Small intestine (tissue), 7 donors: ENCODE results near the gene SCAMP3. TPM values are rescaled to one million over a fixed set of nuclear protein-coding genes. Genes with fewer than 3 reads are reported as not detected.
A peak's percentile ranks its signal among the peaks of the same experiment; 100 is the strongest.

ENCODE experiments used
- DNase-seq, 2 donors: peaks; one replicate each; pipeline versions ENCODE4 v3.0.0 to v3.0.0-alpha.2; 2013
- FAIRE-seq: peaks from 2 replicates; lab custom pipeline; 2012; peaks lifted over from hg19 to GRCh38; lab: Jason Lieb, UNC
- H3K27ac ChIP-seq, 3 donors: one replicate each; pipeline ENCODE4 v1.5.1; 2013; ENCODE audit warnings: low read length in 2 of 3, mild to moderate bottlenecking in 2 of 3, control low read depth in 1 of 3, inconsistent platforms in 1 of 3, low read depth in 1 of 3, moderate library complexity in 1 of 3
- H3K27me3 ChIP-seq, 3 donors: one replicate each; pipeline ENCODE4 v1.6.1; 2013; ENCODE audit warnings: low read length in 3 of 3, inconsistent platforms in 1 of 3; ENCODE audit not compliant: control insufficient read depth in 3 of 3, insufficient read depth in 3 of 3
- H3K36me3 ChIP-seq, 3 donors: one replicate each; pipeline ENCODE4 v1.6.1; 2013; ENCODE audit warnings: low read length in 3 of 3, inconsistent platforms in 1 of 3, low read depth in 1 of 3, mild to moderate bottlenecking in 1 of 3, moderate library complexity in 1 of 3; ENCODE audit not compliant: control insufficient read depth in 3 of 3, insufficient read depth in 2 of 3
- H3K4me1 ChIP-seq, 3 donors: one replicate each; pipeline ENCODE4 v1.6.1; 2013; ENCODE audit warnings: low read length in 2 of 3, inconsistent platforms in 1 of 3, low read depth in 1 of 3, mild to moderate bottlenecking in 1 of 3, moderate library complexity in 1 of 3; ENCODE audit not compliant: control insufficient read depth in 3 of 3, insufficient read depth in 2 of 3
- H3K4me3 ChIP-seq, 3 donors: one replicate each; pipeline ENCODE4 v1.5.1; 2013; ENCODE audit warnings: low read length in 3 of 3, control low read depth in 1 of 3, inconsistent platforms in 1 of 3, low read depth in 1 of 3, mild to moderate bottlenecking in 1 of 3, moderate library complexity in 1 of 3
- H3K9me3 ChIP-seq, 2 donors: one replicate each; pipeline ENCODE4 v1.6.1; 2013; ENCODE audit warnings: low read depth in 1 of 2, low read length in 1 of 2; ENCODE audit not compliant: control insufficient read depth in 2 of 2, insufficient read depth in 1 of 2
- WGBS, 3 donors: extraction: QIAGEN DNeasy Blood & Tissue Kit; methylation state at CpG; one replicate each; pipeline ENCODE4 v1.1.7; 2013; 5-methylcytosine and 5-hydroxymethylcytosine counted together
- polyA plus RNA-seq, 4 donors: library from polyadenylated mRNA; stranded (reverse) in 3 of 4; unstranded in 1 of 4; fragments of 200-250 nt in 3 of 4; fragments of 120-200 nt in 1 of 4; gene quantifications; one replicate each; pipeline versions ENCODE4 v1.2.1 to v1.2.3, GENCODE V29; 2013
- donor health status: healthy with polysubstance abuse.
- donor health status: control.
- donor health status: control.
- donor health status: Bipolar disorder and iron deficiency.
- donor health status: healthy.

The SCAMP3 gene
- polyA plus RNA-seq, 4 donors, result 32.7 to 61.8 (median 53.8) TPM

DNA sequence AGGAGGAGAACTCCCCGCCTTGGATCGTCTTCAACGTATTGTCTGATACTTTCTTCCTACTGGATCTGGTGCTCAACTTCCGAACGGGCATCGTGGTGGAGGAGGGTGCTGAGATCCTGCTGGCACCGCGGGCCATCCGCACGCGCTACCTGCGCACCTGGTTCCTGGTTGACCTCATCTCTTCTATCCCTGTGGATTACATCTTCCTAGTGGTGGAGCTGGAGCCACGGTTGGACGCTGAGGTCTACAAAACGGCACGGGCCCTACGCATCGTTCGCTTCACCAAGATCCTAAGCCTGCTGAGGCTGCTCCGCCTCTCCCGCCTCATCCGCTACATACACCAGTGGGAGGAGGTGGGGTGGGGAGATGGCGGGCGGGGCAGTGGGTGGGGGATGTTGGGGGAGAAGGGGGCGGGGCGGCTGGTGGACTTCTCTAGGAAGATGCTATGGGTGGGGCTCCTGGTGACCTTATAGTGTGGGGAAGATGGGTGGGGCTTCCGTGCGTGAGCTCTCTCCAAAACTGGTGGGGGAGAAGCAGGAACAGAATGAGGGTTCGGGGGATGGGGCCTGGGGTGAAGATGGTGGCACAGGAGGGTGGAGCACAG lies 20.4 kb upstream of the SCAMP3 start:
- Histone ChIP-seq H3K27me3 (no peaks in the 10 kb centered on the region), H3K27ac (no peak overlapping the region), H3K9me3 (no peaks in the 10 kb centered on the region), H3K4me3 (no peak overlapping the region), H3K36me3 (peaks cover 0 to 50% (median 0%) of the 10 kb centered on the region in 3 donors), H3K4me1 (peaks cover 0 to 8% (median 0%) of the 10 kb centered on the region in 3 donors)
- DNase-seq (no peak), FAIRE-seq (no peak)
- WGBS, 3 donors, result 95 to 98% (median 97%) methylated on average over 29 of the region's 29 CpGs

- no peak overlapping the region for H3K27ac ChIP-seq
- no peaks in the 10 kb centered on the region for H3K9me3 ChIP-seq
- peaks cover 0 to 23% (median 0%) of the 10 kb centered on the region in 3 donors for H3K36me3 ChIP-seq
- no peaks in the 10 kb centered on the region for H3K27me3 ChIP-seq
- DNase-seq (no peak), FAIRE-seq (no peak)
- peaks cover 0 to 8% (median 0%) of the 10 kb centered on the region in 3 donors for H3K4me1 ChIP-seq
- WGBS, 3 donors, result 81 to 89% (median 87%) methylated on average over 2 of the region's 2 CpGs
- no peak overlapping the region for H3K4me3 ChIP-seq
Observed at GRCh38 chr1:155279268-155279667, 17.1 kb upstream of the SCAMP3 start.

GRCh38 chr1:155278689-155279160 lies 16.6 kb upstream of the SCAMP3 start:
- 60 to 68% (median 67%) methylated on average over 10 of the region's 10 CpGs for WGBS, 3 donors
- DNase-seq (no peak), FAIRE-seq (no peak)
- Histone ChIP-seq H3K4me3 (peak overlapping the region in 1 of 3 donors; percentile 68), H3K4me1 (peaks cover 0 to 8% (median 0%) of the 10 kb centered on the region in 3 donors), H3K27ac (no peak overlapping the region), H3K27me3 (no peaks in the 10 kb centered on the region), H3K9me3 (no peaks in the 10 kb centered on the region), H3K36me3 (peaks cover 0 to 18% (median 0%) of the 10 kb centered on the region in 3 donors)

GRCh38 chr1:155277902-155278688 lies 15.9 kb upstream of the SCAMP3 start:
- 0 to 1% (median 1%) methylated on average over 23 to 29 of the region's 29 CpGs for WGBS, 3 donors

DNA sequence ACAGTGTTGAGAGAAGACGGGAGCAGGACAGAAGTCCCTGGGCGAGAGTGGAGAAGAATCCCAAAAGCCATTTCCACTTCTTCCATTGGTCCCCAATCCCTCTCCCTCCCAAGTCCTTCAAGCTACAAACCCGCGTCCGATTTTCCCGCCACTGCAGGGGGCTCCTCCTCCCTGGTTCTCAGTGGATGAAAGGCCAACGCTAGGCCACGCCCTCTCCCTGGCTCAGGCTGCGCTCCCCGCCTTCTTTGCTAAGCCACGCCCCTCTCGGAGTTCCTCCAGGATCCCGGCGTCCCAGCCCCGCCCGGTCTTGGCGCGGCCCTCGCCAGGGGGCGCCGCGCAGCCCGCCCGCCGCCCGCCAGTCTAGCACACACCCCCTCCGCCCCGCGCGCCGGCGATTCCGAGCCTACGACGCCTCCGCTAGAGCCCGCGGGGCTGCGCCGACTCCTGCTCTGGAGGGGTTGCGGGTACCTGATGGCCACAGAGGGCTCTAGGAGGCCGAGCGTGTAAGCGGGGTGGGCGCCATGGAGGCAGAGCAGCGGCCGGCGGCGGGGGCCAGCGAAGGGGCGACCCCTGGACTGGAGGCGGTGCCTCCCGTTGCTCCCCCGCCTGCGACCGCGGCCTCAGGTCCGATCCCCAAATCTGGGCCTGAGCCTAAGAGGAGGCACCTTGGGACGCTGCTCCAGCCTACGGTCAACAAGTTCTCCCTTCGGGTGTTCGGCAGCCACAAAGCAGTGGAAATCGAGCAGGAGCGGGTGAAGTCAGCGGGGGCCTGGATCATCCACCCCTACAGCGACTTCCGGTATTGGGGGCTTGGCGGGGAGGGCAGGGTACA lies 15.1 kb upstream of the SCAMP3 start, which contains the start of gene HCN3:
TSS of gene HCN3 (plus strand) at position 394 of the 832 bp plus-strand sequence. CDS start at position 522, 128 bp downstream.
- FAIRE-seq (no peak), DNase-seq (peak; percentile 98 to 99)
- H3K9me3 ChIP-seq, result no peaks in the 10 kb centered on the region
- peaks cover 0 to 10% (median 3%) of the 10 kb centered on the region in 3 donors for H3K4me1 ChIP-seq
- WGBS, 3 donors, result 1 to 2% (median 1%) methylated on average over 64 to 68 of the region's 68 CpGs
- H3K36me3 ChIP-seq, result peaks cover 0 to 10% (median 0%) of the 10 kb centered on the region in 3 donors
- no peaks in the 10 kb centered on the region for H3K27me3 ChIP-seq
- peak within 1 kb of the TSS in 1 of 3 donors; percentile 62 for H3K27ac ChIP-seq
- H3K4me3 ChIP-seq, result peak within 1 kb of the TSS; percentile 31 to 80 (median 68)

More at GRCh38 chr1:155277902-155278688, 15.9 kb upstream of the SCAMP3 start:
- H3K36me3 ChIP-seq, result peaks cover 0 to 17% (median 0%) of the 10 kb centered on the region in 3 donors
- no peaks in the 10 kb centered on the region for H3K27me3 ChIP-seq
- no peaks in the 10 kb centered on the region for H3K9me3 ChIP-seq
- DNase-seq, result peak; percentile 73 to 84
- H3K4me3 ChIP-seq, result peak overlapping the region; percentile 31 to 80 (median 68)
- H3K4me1 ChIP-seq, result peaks cover 0 to 8% (median 0%) of the 10 kb centered on the region in 3 donors
- FAIRE-seq, result no peak
- H3K27ac ChIP-seq, result peak overlapping the region in 1 of 3 donors; percentile 62

DNA sequence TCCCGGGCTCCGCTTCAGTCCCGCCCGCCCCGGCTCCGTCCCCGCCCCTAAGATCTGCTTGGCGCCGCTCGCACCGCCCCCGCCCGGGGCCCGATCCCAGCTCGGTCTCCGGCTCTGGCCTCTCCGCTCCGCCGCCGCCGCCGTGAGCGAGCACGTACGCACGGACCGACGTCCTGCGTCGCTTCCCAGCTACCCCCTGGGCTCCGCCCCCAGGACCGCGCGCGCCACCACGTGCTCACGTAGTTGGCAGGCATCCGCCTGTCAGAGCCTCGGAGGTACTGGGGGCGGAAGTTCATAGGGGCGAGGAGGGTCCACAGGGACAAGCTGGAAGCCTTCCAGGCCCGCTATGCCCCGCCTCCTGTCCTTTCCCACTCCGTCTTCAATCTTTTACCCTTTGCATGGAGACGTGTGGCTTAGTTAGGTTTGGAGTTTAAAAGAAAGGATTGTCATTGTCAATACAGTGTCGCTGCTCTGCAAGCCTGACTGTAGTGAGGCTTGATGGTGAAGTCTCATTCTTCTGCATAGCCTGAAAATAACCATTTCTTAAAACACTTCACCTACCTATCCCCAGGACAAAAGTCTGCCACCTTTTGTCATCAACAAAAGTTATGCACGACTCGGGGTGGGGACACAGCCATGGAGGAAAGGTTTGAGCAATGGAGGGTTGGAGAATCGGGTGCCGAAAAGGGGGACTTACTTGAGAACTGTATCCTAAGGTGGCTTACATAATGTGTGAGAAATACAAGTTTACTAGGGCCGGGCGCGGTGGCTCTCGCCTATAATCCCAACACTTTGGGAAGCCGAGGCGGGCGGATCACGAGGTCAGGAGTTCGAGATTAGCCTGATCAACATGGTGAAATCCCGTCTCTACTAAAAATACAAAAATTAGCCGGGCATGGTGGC lies 11.4 kb upstream of the SCAMP3 start, which contains the start of gene CLK2:
TSS of gene CLK2 (minus strand) at position 162 of the 903 bp plus-strand sequence. CDS start 2,527 bp downstream, outside the sequence.
- Histone ChIP-seq H3K4me1 (peaks cover 0 to 8% (median 7%) of the 10 kb centered on the region in 3 donors), H3K9me3 (no peaks in the 10 kb centered on the region), H3K36me3 (peaks cover 12 to 23% (median 19%) of the 10 kb centered on the region in 3 donors), H3K27ac (peak within 1 kb of the TSS; percentile 82 to 93 (median 91)), H3K27me3 (no peaks in the 10 kb centered on the region), H3K4me3 (peak within 1 kb of the TSS; percentile 76 to 88 (median 81))
- FAIRE-seq (no peak), DNase-seq (peak; percentile 97 to 99)
- WGBS, 3 donors, result 11 to 14% (median 13%) methylated on average over 46 to 61 of the region's 61 CpGs
